Endodermal cell (in vitro differentiated cells): ENCODE measurements around the gene MANBA. TPM values are rescaled to one million over a fixed set of nuclear protein-coding genes. Genes with fewer than 3 reads are reported as not detected.

Source experiments
- DNase-seq: peaks from one replicate; pipeline ENCODE4 v3.0.0-alpha.2; 2017
- H3K27ac ChIP-seq: 2 replicates; pipeline ENCODE4 v1.5.1; 2013; ENCODE audit warnings: mild to moderate bottlenecking, low read depth, low read length, moderate library complexity
- H3K27me3 ChIP-seq: 2 replicates; pipeline ENCODE4 v1.6.1; 2013; ENCODE audit warnings: mild to moderate bottlenecking, low read length, moderate library complexity; ENCODE audit not compliant: insufficient read depth, control insufficient read depth, poor library complexity, severe bottlenecking
- H3K36me3 ChIP-seq: 2 replicates; pipeline ENCODE4 v1.7.0; 2013; ENCODE audit warnings: mild to moderate bottlenecking, low read length, moderate library complexity; ENCODE audit not compliant: control insufficient read depth, insufficient read depth
- H3K4me1 ChIP-seq: one replicate; pipeline ENCODE4 v1.7.0; 2013; ENCODE audit warnings: low read length; ENCODE audit not compliant: control insufficient read depth, insufficient read depth
- H3K4me3 ChIP-seq: 2 replicates; pipeline ENCODE4 v1.5.1; 2013; ENCODE audit warnings: mild to moderate bottlenecking, low read length, moderate library complexity
- H3K9ac ChIP-seq: 2 replicates; pipeline ENCODE4 v1.6.1; 2013; ENCODE audit warnings: mild to moderate bottlenecking, low read length, moderate library complexity; ENCODE audit not compliant: poor library complexity, severe bottlenecking; ENCODE audit errors: extremely low read depth
- H3K9me3 ChIP-seq: 2 replicates; pipeline ENCODE4 v1.6.1; 2013; ENCODE audit warnings: mild to moderate bottlenecking, low read length, moderate library complexity; ENCODE audit not compliant: control insufficient read depth
- H3K27ac Mint-ChIP-seq: 2 replicates; pipeline ENCODE4 v1.8.0; 2020; ENCODE audit warnings: mixed read lengths
- H3K27me3 Mint-ChIP-seq: 2 replicates; pipeline ENCODE4 v1.8.0; 2021; ENCODE audit warnings: mild to moderate bottlenecking, mixed read lengths; ENCODE audit not compliant: insufficient read depth
- H3K36me3 Mint-ChIP-seq: 2 replicates; pipeline ENCODE4 v1.8.0; 2020; ENCODE audit warnings: low read depth, mixed read lengths
- H3K4me1 Mint-ChIP-seq: 2 replicates; pipeline ENCODE4 v1.8.0; 2020; ENCODE audit warnings: mixed read lengths
- H3K4me3 Mint-ChIP-seq: 2 replicates; pipeline ENCODE4 v1.8.0; 2020; ENCODE audit warnings: mild to moderate bottlenecking, moderate library complexity, mixed read lengths
- H3K9me3 Mint-ChIP-seq: 2 replicates; pipeline ENCODE4 v1.8.0; 2020; ENCODE audit warnings: mild to moderate bottlenecking, mixed read lengths
- WGBS, 2 experiments: methylation state at CpG; one replicate each; pipeline versions ENCODE4 v1.1.5 to v1.1.7; 2013; ENCODE audit warnings: missing lambda C conversion rate in 2 of 2, mixed read lengths in 1 of 2; ENCODE audit not compliant: insufficient coverage in 1 of 2, insufficient read length in 1 of 2; 5-methylcytosine and 5-hydroxymethylcytosine counted together
- total RNA-seq, 2 donors: library from RNA; stranded (reverse); fragmentation: NEBNext Ultra II Directional in 1 of 2; extraction: Animal tissue kit (Norgen Biotek cat#: 25700) in 1 of 2; gene quantifications; 2 replicates in 1 of 2; 3 replicates in 1 of 2; pipeline ENCODE4 v1.2.1, GENCODE V29; 2021
- TF ChIP-seq, protein P1 (sequence below): fragments of 200-600 bp; sonication (generic); conservative IDR thresholded peaks from 2 replicates; pipeline ENCODE4 v1.5.0; 2021; ENCODE audit warnings: antibody characterized with exemption, mild to moderate bottlenecking

MANBA gene
- total RNA-seq, 2 donors from 2014 or later, result 30.4 to 32.0 TPM

DNA sequence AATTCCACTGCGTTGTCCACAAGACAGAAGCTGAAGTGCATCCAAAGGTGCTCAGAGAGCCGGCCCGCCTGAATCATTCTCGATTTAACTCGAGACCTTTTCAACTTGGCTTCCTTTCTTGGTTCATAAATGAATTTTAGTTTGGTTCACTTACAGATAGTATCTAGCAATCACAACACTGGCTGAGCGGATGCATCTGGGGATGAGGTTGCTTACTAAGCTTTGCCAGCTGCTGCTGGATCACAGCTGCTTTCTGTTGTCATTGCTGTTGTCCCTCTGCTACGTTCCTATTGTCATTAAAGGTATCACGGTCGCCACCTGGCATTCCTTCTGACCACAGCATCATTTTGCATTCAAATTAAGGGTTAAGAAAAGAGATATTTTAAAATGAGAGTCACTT is 144.1 kb downstream of the MANBA start:
- Histone ChIP-seq H3K9me3 (no peaks in the 10 kb centered on the region), H3K4me1 (no peaks in the 10 kb centered on the region), H3K36me3 (no peaks in the 10 kb centered on the region), H3K9ac (no peak overlapping the region), H3K27me3 (no peaks in the 10 kb centered on the region), H3K27ac (no peak overlapping the region), H3K4me3 (no peak overlapping the region)
- peaks cover 4% of the 10 kb centered on the region for H3K4me1 Mint-ChIP-seq
- no peak overlapping the region for H3K27ac Mint-ChIP-seq
- 88 to 93% methylated on average over 6 to 9 of the region's 9 CpGs for WGBS, 2 experiments
- no peak overlapping the region for H3K4me3 Mint-ChIP-seq
- H3K36me3 Mint-ChIP-seq, result peaks cover 5% of the 10 kb centered on the region
- TF ChIP-seq, protein P1, sequence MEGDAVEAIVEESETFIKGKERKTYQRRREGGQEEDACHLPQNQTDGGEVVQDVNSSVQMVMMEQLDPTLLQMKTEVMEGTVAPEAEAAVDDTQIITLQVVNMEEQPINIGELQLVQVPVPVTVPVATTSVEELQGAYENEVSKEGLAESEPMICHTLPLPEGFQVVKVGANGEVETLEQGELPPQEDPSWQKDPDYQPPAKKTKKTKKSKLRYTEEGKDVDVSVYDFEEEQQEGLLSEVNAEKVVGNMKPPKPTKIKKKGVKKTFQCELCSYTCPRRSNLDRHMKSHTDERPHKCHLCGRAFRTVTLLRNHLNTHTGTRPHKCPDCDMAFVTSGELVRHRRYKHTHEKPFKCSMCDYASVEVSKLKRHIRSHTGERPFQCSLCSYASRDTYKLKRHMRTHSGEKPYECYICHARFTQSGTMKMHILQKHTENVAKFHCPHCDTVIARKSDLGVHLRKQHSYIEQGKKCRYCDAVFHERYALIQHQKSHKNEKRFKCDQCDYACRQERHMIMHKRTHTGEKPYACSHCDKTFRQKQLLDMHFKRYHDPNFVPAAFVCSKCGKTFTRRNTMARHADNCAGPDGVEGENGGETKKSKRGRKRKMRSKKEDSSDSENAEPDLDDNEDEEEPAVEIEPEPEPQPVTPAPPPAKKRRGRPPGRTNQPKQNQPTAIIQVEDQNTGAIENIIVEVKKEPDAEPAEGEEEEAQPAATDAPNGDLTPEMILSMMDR, result peak; percentile 23
- H3K27me3 Mint-ChIP-seq, result no peaks in the 10 kb centered on the region
- no peaks in the 10 kb centered on the region for H3K9me3 Mint-ChIP-seq
- DNase-seq, result no peak

DNA sequence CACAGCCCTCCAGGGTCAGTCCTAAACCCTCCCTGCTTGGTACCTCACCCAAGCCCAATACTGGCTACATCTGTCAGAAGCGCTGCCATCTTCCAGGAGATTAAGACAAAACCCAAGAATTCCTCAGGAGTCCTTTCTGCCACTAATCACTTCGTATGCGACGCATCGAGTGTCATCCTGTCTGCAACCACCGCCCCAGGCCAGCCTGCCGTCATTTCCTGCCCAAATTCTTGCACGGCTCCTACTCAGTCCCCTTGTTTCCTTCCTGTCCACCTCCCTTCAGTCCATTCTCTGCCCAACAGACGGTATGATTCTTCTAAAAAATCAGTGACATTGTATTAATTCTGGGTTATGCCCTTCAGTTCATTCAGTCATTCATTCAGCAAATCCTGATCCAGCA is 146.0 kb downstream of the MANBA start:
- TF ChIP-seq, protein P1, result no peak
- Mint-ChIP-seq H3K9me3 (no peaks in the 10 kb centered on the region), H3K4me1 (peaks cover 4% of the 10 kb centered on the region), H3K36me3 (peaks cover 8% of the 10 kb centered on the region), H3K27me3 (no peaks in the 10 kb centered on the region), H3K4me3 (no peak overlapping the region), H3K27ac (peak overlapping the region; percentile 19)
- H3K9me3 ChIP-seq, result no peaks in the 10 kb centered on the region
- no peaks in the 10 kb centered on the region for H3K27me3 ChIP-seq
- peaks cover 9% of the 10 kb centered on the region for H3K36me3 ChIP-seq
- H3K27ac ChIP-seq, result no peak overlapping the region
- no peak overlapping the region for H3K9ac ChIP-seq
- peak; percentile 55 for DNase-seq
- H3K4me1 ChIP-seq, result no peaks in the 10 kb centered on the region
- H3K4me3 ChIP-seq, result no peak overlapping the region
- 89 to 94% methylated on average over 4 to 9 of the region's 9 CpGs for WGBS, 2 experiments

DNA sequence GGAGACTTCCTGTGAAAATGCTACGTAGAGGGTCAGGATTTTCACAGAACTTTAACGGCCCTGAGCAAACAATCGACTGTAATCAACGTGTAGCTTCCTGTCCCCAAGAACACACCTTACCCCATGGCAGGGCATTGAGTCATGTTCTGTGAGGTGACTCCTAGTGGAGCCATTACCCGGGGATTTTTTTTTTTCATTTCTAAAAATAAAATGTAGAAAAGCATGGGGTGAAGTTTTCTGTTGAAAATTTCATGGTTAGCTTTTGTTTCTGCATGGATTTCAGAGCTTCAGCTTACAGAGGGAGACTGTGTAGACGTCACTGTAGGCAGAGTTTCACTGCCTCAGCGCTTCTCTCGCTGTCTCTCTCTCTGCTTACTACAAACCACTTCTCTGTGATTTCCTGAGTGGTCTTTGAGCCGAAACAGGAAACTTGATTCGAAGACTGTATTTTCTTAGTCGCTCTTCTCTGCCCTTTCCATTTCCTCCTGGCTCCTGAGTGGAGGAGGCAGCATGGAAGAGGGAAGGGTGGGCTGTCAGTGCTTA is 147.9 kb downstream of the MANBA start:
- 86 to 90% methylated on average over 6 to 11 of the region's 11 CpGs for WGBS, 2 experiments
- no peaks in the 10 kb centered on the region for H3K27me3 ChIP-seq

More for the DNA sequence above, 147.9 kb downstream of the MANBA start:
- H3K36me3 Mint-ChIP-seq, result peaks cover 11% of the 10 kb centered on the region
- H3K9me3 Mint-ChIP-seq, result no peaks in the 10 kb centered on the region
- Histone ChIP-seq H3K27ac (no peak overlapping the region), H3K9ac (no peak overlapping the region), H3K36me3 (peaks cover 9% of the 10 kb centered on the region), H3K4me1 (no peaks in the 10 kb centered on the region), H3K9me3 (no peaks in the 10 kb centered on the region), H3K4me3 (no peak overlapping the region)
- peaks cover 4% of the 10 kb centered on the region for H3K4me1 Mint-ChIP-seq
- TF ChIP-seq, protein P1, result no peak
- DNase-seq, result peak; percentile 50
- H3K4me3 Mint-ChIP-seq, result no peak overlapping the region
- H3K27me3 Mint-ChIP-seq, result no peaks in the 10 kb centered on the region
- peak overlapping the region; percentile 5 for H3K27ac Mint-ChIP-seq
